CD4-positive, alpha-beta T cell treated with Interleukin-17A for 1 hour (primary cell): Measurements from ENCODE around the gene WNT3A.

Experiments
- DNase-seq: peaks from one replicate; pipeline ENCODE4 v3.0.0-alpha.2; 2020

Gene WNT3A

DNA sequence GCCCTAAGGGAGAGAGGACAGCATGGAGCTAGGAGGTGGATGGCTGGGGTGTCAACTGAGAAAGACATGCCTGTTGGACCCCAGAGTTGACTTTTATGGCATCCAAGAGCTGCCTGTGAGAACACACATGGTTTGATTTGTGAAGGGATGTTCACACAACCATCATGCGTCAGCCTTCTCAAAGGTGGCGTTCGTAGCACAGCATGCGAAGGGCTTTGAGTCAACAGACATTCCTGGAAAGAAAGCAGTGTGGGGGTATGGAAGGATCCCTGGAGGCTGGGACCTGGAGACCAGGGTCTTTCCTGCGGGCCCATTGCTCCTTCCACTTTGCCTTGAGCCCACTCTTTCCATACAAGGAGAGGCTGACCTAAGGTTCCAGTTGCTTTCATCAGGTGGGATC, 6.4 kb upstream of the WNT3A start:
- DNase-seq = no peak

- no peak for DNase-seq
Observed at GRCh38 chr1:228000836-228001563, 5.8 kb upstream of the WNT3A start.

DNA sequence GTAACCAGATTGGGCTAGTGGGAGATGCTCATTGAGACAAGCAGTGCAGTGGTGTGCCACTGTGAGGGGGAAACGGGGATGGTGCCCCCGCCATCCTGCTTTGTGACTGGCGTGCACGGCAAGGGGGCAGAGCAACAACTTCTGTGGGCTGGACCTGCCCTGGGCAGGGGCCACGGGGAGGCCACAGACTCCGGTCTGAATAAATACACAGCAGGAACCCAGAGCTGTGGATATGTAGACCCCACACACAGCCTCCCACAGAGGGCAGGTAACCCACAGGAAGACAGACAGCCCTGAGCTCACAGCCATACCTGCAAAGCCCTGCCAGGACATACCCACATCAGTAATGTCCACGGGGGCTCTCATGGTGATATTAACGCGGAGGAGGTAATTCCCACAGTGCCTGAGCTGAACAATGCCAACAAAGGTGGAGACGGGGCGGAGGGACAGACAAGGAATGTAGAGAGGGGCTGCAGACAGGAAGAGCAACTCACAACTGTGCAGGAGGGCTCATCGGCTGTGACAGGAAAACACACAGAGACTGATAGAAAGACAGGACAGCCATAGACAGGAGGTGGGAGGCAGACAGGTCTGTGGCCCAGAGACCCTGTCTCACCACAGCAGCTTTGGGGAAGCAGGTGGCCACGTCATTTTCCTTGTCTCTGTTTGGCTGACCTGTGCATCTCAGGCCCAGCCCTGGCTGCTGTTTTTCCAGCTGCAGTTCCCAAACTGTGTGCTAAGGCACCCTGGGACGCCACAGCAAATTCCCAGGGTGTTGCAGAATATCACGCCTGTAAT, 4.9 kb upstream of the WNT3A start:
- DNase-seq = no peak

DNA sequence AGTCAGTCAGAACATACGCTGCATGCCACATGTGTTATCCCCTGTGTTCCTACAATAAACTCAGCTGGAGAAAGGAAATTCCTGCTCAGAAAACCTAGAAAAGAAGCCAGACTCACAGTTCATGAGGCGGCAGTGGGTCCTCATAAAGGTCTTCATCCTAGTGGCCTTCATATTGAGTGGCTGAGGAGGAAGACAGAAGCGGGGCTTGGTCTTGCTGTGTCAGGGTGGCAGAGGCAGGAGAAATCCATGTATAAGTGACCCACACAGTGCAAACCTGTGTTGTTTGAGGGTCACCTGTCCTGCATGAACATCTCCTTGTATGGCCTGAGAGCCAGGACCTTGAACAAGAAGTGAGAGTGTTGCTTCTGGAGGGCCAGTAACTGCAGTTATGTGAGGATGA, 4.0 kb upstream of the WNT3A start:
- no peak for DNase-seq

- DNase-seq = no peak
Observed at GRCh38 chr1:228003461-228004330, 3.1 kb upstream of the WNT3A start.

DNA sequence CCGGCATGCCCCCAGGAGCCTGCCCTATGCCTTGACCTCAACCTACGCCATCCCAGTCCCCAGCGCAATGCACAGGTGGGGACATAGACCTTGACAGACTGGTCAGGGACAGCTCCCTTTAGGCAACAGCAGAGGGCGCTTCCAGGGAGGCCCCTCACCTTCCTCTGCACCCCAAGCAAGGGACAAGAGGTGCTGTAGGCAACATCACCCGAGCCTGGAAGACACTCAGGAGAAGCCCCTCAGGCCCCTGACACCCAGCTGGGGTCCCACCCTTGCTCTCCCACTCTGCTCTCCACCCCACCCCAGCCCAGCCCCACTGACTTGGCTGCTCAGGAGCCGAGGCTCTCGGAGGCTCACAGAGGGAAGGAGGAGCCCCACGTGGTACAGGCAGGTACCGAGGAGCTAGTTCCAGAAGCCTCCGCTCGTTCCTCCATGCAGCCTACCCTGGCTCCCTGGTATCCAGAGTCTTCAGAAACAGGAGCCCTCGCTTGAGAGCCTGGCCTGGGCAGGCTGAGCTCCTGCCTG, 2.4 kb upstream of the WNT3A start:
- peak; percentile 6 for DNase-seq

- no peak for DNase-seq
Observed at GRCh38 chr1:228004856-228005462, 1.8 kb upstream of the WNT3A start.

DNA sequence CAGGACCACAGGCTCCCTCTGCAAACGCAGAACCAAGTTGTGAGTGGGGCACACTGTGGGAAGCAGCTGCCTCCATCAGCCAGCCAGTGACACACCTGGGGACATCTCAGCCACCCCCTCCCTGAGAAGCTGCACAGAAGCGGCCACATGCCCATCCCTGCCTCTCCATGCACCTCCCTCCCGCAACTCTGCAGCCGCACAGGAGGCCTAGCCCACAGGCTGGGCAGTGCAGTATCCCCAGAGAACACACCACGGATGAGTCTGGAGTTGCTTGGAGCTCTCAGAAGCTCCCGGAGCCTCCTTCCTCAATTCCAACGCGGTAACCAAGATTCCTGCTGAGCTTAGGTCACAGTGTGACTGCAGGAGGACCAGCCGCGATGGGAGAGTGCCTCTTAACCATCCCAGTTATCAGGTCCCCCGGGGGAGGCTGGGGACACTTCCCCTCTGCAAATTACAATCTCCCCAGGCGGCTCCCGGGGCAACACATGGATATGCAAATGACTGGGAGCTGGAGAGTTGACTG, 1.2 kb upstream of the WNT3A start:
- no peak for DNase-seq

DNA sequence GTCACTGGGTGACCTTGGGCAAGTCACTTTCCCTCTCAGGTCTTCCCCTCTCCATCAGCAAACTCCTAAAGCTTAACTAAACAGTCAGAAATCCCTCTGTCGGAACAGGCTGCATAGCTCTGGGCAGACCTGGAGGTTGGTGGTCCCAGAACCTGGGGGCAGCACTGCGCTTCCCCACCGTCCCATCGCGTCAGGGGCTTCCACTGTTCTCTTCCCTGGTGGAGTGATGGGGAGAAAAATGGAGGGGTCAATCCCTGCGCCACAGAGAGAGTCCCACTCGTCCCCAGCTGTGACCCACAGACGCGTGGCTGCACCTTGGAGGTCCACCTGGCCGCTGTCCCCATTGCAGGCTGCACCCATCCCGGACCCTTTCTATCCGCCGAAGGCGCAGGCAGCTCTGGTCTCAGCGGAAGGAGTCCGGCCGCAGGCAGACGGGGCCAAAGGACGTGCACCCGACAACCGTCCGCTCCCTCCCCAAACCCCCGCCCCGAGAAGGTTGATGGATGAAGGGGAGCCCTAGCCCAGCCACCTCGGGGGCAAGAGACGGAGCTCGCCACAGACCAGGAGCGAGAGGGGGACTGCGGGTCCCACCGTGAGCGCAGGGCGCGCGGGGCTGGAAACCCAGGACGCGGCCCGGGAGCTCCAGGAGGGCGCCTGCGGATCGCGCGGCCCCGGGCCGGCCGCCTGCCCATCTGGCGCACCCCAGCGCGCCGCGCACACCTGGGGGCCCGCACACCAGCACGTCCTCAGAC, 588 bp upstream of the WNT3A start:
- no peak for DNase-seq

GRCh38 chr1:228007049-228007800, 427 bp downstream of the WNT3A start:
- no peak for DNase-seq

- no peak for DNase-seq
Observed at GRCh38 chr1:228007801-228008341, 1.1 kb downstream of the WNT3A start.

GRCh38 chr1:228008391-228009115, 1.8 kb downstream of the WNT3A start:
- DNase-seq = no peak

DNA sequence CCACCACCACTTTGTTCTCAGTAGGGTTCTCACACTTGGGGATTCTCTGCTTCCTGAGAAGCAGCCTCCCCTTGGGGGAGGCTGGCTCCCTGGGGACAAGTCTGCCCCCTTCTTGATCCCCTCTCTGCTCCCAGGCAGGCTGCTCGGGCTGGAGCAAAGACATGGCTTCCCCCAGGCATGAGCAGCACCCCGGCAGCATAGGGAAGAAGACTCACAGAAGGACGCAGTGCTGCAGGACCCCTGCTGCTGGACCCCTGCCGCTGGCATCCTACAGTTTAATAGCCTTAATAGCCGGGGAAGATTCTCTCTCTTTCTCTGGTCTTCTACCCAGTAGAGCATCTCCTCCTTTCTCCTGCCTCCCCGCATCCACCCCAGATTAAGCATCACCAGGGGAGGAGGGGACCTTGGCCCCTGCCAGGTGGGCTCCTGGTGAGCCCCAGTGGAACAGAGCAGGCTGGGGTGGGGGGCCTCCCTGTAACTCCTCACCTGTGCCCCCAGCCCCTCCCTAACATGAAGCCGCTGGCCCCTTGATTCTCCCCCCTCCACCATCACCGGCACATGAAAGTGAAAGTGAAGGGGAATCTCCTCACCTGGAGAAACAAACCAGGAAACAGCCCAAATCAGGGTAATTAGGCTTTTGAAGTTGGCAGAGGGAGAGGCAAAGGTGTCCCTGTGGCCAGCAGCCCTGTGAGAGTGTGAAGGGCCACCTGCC, 2.5 kb downstream of the WNT3A start:
- DNase-seq = no peak

DNA sequence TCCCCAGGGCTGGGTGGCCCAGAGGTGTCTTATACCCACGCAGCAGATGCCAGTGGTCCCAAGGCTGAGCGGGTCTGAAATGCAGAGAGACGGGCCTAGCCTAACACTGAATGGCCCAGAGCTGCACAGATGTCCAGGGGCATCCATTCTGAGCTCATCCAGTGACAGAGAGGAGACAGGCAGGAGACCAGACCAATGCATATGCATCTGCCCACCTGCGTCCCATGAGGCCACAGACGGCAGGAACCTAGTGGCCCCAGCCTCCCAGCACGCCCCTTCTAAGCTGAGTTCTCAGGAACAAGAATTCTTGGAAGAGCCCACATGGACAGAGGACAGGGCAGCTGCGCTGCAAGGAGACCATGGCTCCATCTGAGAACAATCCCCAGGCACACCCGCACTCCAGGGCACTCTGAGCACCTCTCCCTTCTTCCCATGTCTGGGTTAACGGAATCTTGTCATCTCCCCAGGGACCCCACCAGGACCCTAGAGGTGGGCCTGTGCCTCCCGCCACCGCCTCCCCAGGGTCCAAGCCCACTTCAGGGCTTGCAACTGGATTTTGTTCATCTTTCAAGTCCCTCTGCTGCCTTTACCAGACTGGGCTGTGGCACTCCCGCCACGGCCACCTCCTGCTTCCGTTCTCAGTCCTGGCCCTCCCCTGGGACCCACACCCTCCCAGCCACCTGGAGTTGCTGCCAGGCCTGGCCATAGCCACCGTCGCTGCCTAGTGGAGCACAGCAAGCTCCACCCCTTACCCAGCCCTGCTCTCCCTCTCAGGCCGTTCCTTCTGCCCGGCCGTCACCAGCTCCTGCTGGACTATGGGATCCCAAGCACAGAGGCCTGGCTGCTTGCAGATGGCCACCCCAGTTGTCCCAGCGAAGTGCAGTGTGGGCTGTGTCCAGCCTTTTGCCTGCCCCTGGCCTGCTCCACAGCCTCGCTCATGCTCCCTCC, 3.3 kb downstream of the WNT3A start:
- DNase-seq = no peak

- no peak for DNase-seq
Observed at GRCh38 chr1:228010921-228011320, 4.1 kb downstream of the WNT3A start.

DNA sequence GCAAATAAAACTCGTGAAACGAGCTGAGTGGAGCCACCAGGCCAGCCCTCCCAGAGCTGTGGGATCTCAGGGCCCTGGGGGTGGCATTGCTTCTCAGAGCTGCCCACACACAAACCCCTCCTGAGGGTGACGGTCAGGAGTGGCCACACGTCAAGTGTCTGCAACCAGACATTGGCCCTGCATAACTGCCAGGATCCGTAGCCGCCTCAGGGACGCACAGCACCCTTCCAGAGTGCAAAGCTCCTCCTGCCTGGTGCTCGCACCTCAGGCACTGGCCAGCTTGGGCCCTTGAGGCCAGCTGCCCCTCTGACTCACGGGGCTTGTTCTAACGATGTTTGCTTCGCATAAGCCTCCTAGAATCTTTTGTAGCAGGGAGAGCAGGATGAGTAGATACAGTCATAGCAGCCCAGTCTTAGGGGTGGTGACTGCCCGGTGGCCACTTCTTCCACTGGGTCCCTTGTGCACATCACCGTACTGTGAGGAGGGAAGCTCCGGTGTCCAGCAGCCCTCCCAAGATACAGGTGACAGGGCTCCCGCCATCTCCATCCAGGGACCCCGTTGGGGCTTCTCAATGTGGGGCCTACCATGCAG, 5.0 kb downstream of the WNT3A start:
- DNase-seq = no peak

DNA sequence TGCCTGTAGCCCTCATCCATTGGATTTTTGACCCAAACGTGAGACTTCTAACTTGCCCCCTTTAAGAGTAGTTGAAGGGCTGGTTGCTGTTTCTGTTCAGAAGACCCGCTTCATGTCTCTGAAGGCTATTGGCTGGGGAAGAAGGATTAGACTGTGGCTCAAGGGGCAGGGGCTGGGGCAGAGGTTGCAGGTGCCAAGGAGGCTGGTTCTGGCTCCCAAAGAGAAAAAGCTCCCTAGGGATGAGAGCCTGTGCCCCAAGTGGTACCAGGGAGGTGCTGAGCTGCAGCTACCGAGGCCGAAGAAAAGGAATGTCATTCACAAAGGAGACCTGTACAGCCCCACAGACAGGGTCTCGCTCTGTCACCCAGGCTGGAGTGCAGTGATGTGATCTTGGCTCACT, 5.8 kb downstream of the WNT3A start:
- no peak for DNase-seq
